Kidney tubule cell (primary cell): ENCODE results near the gene ACSF2.
A peak's percentile ranks its signal among the peaks of the same experiment; 100 is the strongest.

Source experiments
- DNase-seq: peaks from one replicate; pipeline ENCODE4 v3.0.0-alpha.2; 2018; ENCODE audit warnings: low spot score

ACSF2 gene

GRCh38 chr17:50478391-50479381 is 52.7 kb downstream of the ACSF2 start, which contains the start of gene RSAD1:
Gene RSAD1 (plus strand): TSS chr17:50478860. CDS start chr17:50478885, 25 bp downstream.
- peak; percentile 92 for DNase-seq

- peak; percentile 83 for DNase-seq
Measured at GRCh38 chr17:50479522-50480141, 53.6 kb downstream of the ACSF2 start.

- DNase-seq, result no peak
Measured at GRCh38 chr17:50480142-50480764, 54.2 kb downstream of the ACSF2 start.

GRCh38 chr17:50480854-50481490 is 55.0 kb downstream of the ACSF2 start:
- DNase-seq, result no peak

- DNase-seq, result no peak
Measured at GRCh38 chr17:50481648-50482047, 55.6 kb downstream of the ACSF2 start.

- no peak for DNase-seq
Measured at GRCh38 chr17:50482110-50482509, 56.1 kb downstream of the ACSF2 start.

GRCh38 chr17:50482516-50482915 is 56.5 kb downstream of the ACSF2 start:
- peak; percentile 96 for DNase-seq

GRCh38 chr17:50483266-50483665 is 57.2 kb downstream of the ACSF2 start:
- no peak for DNase-seq

- no peak for DNase-seq
Measured at GRCh38 chr17:50484386-50485155, 58.6 kb downstream of the ACSF2 start.

GRCh38 chr17:50487213-50488096 is 61.4 kb downstream of the ACSF2 start:
- DNase-seq, result peak; percentile 61

GRCh38 chr17:50488880-50489279 is 62.9 kb downstream of the ACSF2 start:
- no peak for DNase-seq

GRCh38 chr17:50491505-50491904 is 65.5 kb downstream of the ACSF2 start:
- DNase-seq, result no peak

GRCh38 chr17:50492214-50492613 is 66.2 kb downstream of the ACSF2 start:
- no peak for DNase-seq

- DNase-seq, result no peak
Measured at GRCh38 chr17:50493744-50494143, 67.7 kb downstream of the ACSF2 start.

- DNase-seq, result no peak
Measured at GRCh38 chr17:50495217-50495823, 69.3 kb downstream of the ACSF2 start.

- DNase-seq, result no peak
Measured at GRCh38 chr17:50495918-50496317, 69.9 kb downstream of the ACSF2 start.

- DNase-seq, result peak; percentile 72
Measured at GRCh38 chr17:50498021-50498874, 72.2 kb downstream of the ACSF2 start.

- DNase-seq, result no peak
Measured at GRCh38 chr17:50499270-50499669, 73.3 kb downstream of the ACSF2 start.

- DNase-seq, result no peak
Measured at GRCh38 chr17:50499721-50500120, 73.7 kb downstream of the ACSF2 start.
